A549 (cell line): Measurements from ENCODE around the gene PPP1R2. TPM values are rescaled to one million over a fixed set of nuclear protein-coding genes. Genes with fewer than 3 reads are reported as not detected.

Source experiments
- ATAC-seq, 2 experiments: fragments of 200-7000 bp in 1 of 2; fragments of >200 bp in 1 of 2; cut with Nextera tagmentation in 1 of 2; cut with Tn5 transposase in 1 of 2; 3 replicates each; pipeline versions ENCODE4 v1.8.0 to v1.9.1; 2018 to 2020; ENCODE audit warnings: mild to moderate bottlenecking in 1 of 2, moderate library complexity in 1 of 2
- CTCF ChIA-PET: fragments of 300-600 bp; sonication (Branson Sonifier 250); formaldehyde crosslinking; extraction: SDS; loops from one replicate; lab custom pipeline; 2021; ENCODE audit warnings: antibody characterized with exemption, inconsistent platforms; lab: Yijun Ruan, JAX
- POLR2A ChIA-PET: fragments of 350-600 bp; formaldehyde crosslinking; extraction: SDS; loops from one replicate; lab custom pipeline; 2021; ENCODE audit warnings: antibody characterized with exemption, inconsistent platforms; lab: Yijun Ruan, JAX
- DNase-seq, 2 experiments: peaks; one replicate each; pipeline versions ENCODE4 v3.0.0 to v3.0.0-alpha.2; 2011 to 2016; ENCODE audit warnings: low read depth in 1 of 2, low spot score in 1 of 2
- FAIRE-seq: peaks from 2 replicates; lab custom pipeline; 2011; peaks lifted over from hg19 to GRCh38; lab: Jason Lieb, UNC
- H3K27ac ChIP-seq, 2 experiments: fragments of >200 bp; sonication (Bioruptor Twin); formaldehyde crosslinking; 3 replicates each; pipeline ENCODE4 v1.5.1; 2016 to 2017
- H3K4me1 ChIP-seq: fragments of >200 bp; sonication (Bioruptor Twin); formaldehyde crosslinking; 3 replicates; pipeline ENCODE4 v1.6.1; 2016
- H3K4me2 ChIP-seq: fragments of >200 bp; sonication (Bioruptor Twin); formaldehyde crosslinking; 3 replicates; pipeline ENCODE4 v1.6.1; 2016
- H3K4me3 ChIP-seq: fragments of >200 bp; sonication (Bioruptor Twin); formaldehyde crosslinking; 3 replicates; pipeline ENCODE4 v1.5.1; 2016
- H3K9me3 ChIP-seq: fragments of >200 bp; sonication (Bioruptor Twin); formaldehyde crosslinking; 3 replicates; pipeline ENCODE4 v1.6.1; 2016
- BHLHE40 ChIP-seq: IDR thresholded peaks from 2 replicates; pipeline ENCODE4 v1.6.1; 2012; ENCODE audit warnings: low read depth, low read length, inconsistent platforms
- CTCF ChIP-seq: fragments of >200 bp; sonication (Bioruptor Twin); formaldehyde crosslinking; IDR thresholded peaks from 3 replicates; pipeline ENCODE4 v1.5.1; 2016
- E2F6 ChIP-seq: IDR thresholded peaks from 2 replicates; pipeline ENCODE4 v1.6.1; 2012; ENCODE audit warnings: low read depth, borderline replicate concordance
- EHMT2 ChIP-seq: fragments of 200-600 bp; sonication (generic); IDR thresholded peaks from 2 replicates; pipeline ENCODE4 v1.6.1; 2016; ENCODE audit warnings: antibody characterized with exemption, low read depth, mild to moderate bottlenecking, moderate library complexity
- ELK1 ChIP-seq: fragments of 150-350 bp; IDR thresholded peaks from 2 replicates; pipeline ENCODE4 v1.6.1; 2014; ENCODE audit warnings: low read depth, mild to moderate bottlenecking, low read length
- EP300 ChIP-seq, 2 experiments: fragments of >200 bp; sonication (Bioruptor Twin); formaldehyde crosslinking; IDR thresholded peaks; 2 replicates in 1 of 2; 3 replicates in 1 of 2; pipeline ENCODE4 v1.6.1; 2016 to 2017
- FOXS1 ChIP-seq: fragments of 250-450 bp; sonication (Bioruptor Pico); IDR thresholded peaks from 2 replicates; pipeline ENCODE4 v1.5.0; 2020; ENCODE audit warnings: mild to moderate bottlenecking, moderate library complexity
- HES2 ChIP-seq: fragments of >200 bp; sonication (Bioruptor Twin); formaldehyde crosslinking; IDR thresholded peaks from 2 replicates; pipeline ENCODE4 v1.6.1; 2016
- HEYL ChIP-seq: fragments of 250-450 bp; sonication (Bioruptor Pico); IDR thresholded peaks from 2 replicates; pipeline ENCODE4 v1.8.0; 2021; ENCODE audit warnings: mild to moderate bottlenecking, moderate library complexity
- JUNB ChIP-seq: fragments of >200 bp; sonication (Bioruptor Twin); formaldehyde crosslinking; IDR thresholded peaks from 2 replicates; pipeline ENCODE4 v1.6.1; 2016
- MAZ ChIP-seq: fragments of 150-350 bp; IDR thresholded peaks from 2 replicates; pipeline ENCODE4 v1.6.1; 2014; ENCODE audit warnings: antibody characterized with exemption, low read depth, low read length, borderline replicate concordance
- MYC ChIP-seq: IDR thresholded peaks from 2 replicates; pipeline ENCODE4 v1.6.1; 2012; ENCODE audit warnings: mild to moderate bottlenecking, inconsistent platforms, low read length, improper control_type of control experiment, borderline replicate concordance
- NR3C1 ChIP-seq: fragments of >200 bp; sonication (Bioruptor Twin); formaldehyde crosslinking; IDR thresholded peaks from 3 replicates; pipeline ENCODE4 v1.6.1; 2017
- PBX3 ChIP-seq: IDR thresholded peaks from 2 replicates; pipeline ENCODE4 v1.6.1; 2012
- POLR2A ChIP-seq: IDR thresholded peaks from 2 replicates; pipeline ENCODE4 v1.6.1; 2012; ENCODE audit warnings: mild to moderate bottlenecking, low read length
- RAD21 ChIP-seq, 2 experiments: fragments of >200 bp in 1 of 2; sonication (Bioruptor Twin) in 1 of 2; formaldehyde crosslinking in 1 of 2; IDR thresholded peaks in 1 of 2; conservative IDR thresholded peaks in 1 of 2; 2 replicates in 1 of 2; 3 replicates in 1 of 2; pipeline ENCODE4 v1.6.1; 2012 to 2018; ENCODE audit warnings: inconsistent platforms in 1 of 2
- RARB ChIP-seq: fragments of 250-450 bp; sonication (Bioruptor Pico); IDR thresholded peaks from 2 replicates; pipeline ENCODE4 v1.8.0; 2021; ENCODE audit warnings: mild to moderate bottlenecking, moderate library complexity
- RCOR1 ChIP-seq: fragments of 150-350 bp; IDR thresholded peaks from 2 replicates; pipeline ENCODE4 v1.6.1; 2014; ENCODE audit warnings: antibody characterized with exemption, low read length, low read depth
- REST ChIP-seq: fragments of 200-600 bp; sonication (generic); IDR thresholded peaks from 2 replicates; pipeline ENCODE4 v1.6.1; 2016; ENCODE audit warnings: antibody characterized with exemption, mild to moderate bottlenecking, moderate library complexity
- SREBF2 ChIP-seq: fragments of 450-650 bp; IDR thresholded peaks from 2 replicates; pipeline ENCODE4 v1.6.1; 2014; ENCODE audit warnings: mild to moderate bottlenecking, moderate library complexity
- TP53 ChIP-seq: fragments of 250-450 bp; sonication (Bioruptor Pico); IDR thresholded peaks from 2 replicates; pipeline ENCODE4 v1.5.0; 2021; ENCODE audit warnings: mild to moderate bottlenecking, moderate library complexity
- USF2 ChIP-seq: fragments of 450-650 bp; IDR thresholded peaks from 2 replicates; pipeline ENCODE4 v1.6.1; 2014; ENCODE audit warnings: antibody characterized with exemption
- WGBS: methylation state at CpG from one replicate; pipeline ENCODE4 v1.1.6; 2017; ENCODE audit errors: missing lambda C conversion rate; 5-methylcytosine and 5-hydroxymethylcytosine counted together
- polyA plus RNA-seq, 4 experiments: library from polyadenylated mRNA; depleted of rRNA in 3 of 4; stranded (reverse); fragments of >200 nt; fragmentation: RNase III in 1 of 4; extraction: RNeasy Plus Mini Kit Qiagen cat#74134 plus additional on column Dnase treatment in 1 of 4; gene quantifications; 2 replicates in 3 of 4; 3 replicates in 1 of 4; pipeline ENCODE4 v1.2.3, GENCODE V29; 2011 to 2017
- TF ChIP-seq, protein P1 (sequence below): IDR thresholded peaks from 2 replicates; pipeline ENCODE4 v1.6.1; 2012

PPP1R2 gene
- polyA plus RNA-seq, 2 of the 4 experiments (the other 2 are of a cell fraction) = 13.4 to 47.3 TPM

DNA sequence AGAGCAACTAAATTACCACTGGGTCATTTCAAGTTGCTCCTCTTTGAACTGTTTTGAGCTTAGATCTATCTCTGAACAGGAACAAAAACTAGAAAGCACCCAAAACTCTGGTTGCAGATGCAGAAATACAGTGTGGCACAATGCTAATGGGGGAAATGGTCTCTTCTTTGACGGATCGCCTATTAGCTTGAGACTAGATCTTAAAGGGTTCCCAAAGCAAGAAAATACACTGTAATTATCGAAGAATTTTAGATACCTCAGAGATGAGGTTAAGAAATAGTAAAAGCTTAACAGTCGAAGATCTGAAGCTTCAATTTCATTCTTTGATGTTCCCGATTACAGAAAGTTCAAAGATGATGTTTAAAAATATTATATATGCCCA is 818 bp downstream of the PPP1R2 start:
- Histone ChIP-seq H3K27ac (peak overlapping the region; percentile 86 to 91), H3K4me2 (peak overlapping the region; percentile 74), H3K4me3 (peak overlapping the region; percentile 93), H3K4me1 (peaks cover 29% of the 10 kb centered on the region; the same call in 2 of the 3 replicates), H3K9me3 (no peaks in the 10 kb centered on the region)
- no peak for ATAC-seq
- no peak for FAIRE-seq
- DNase-seq = no peak
- ChIA-PET CTCF (interaction anchor here (0.8 to 2.5 kb wide), 3 partner anchors 11 to 271 kb away, joined by 3 to 11 read pairs (median 3); partner anchors contain the start of gene XXYLT1), POLR2A (interaction anchor here (1.6 to 2.0 kb wide), 2 partner anchors 99 to 272 kb away, joined by 9 to 18 read pairs; partner anchors contain the start of genes ACAP2 and XXYLT1)
- no peak for TF ChIP-seq REST
- no peak for TF ChIP-seq JUNB
- no peak for TF ChIP-seq RAD21 (conservative IDR thresholded peaks at IDR 0.05 in 1 of 2, IDR thresholded peaks at IDR 0.05 in 1 of 2)
- no peak for TF ChIP-seq EP300 (IDR thresholded peaks at IDR 0.05)
- no peak for TF ChIP-seq E2F6
- no peak for TF ChIP-seq POLR2A
- no peak for TF ChIP-seq ELK1
- under 1% methylated on average over 5 of the region's 5 CpGs for WGBS

GRCh38 chr3:195540511-195540910 is 2.6 kb downstream of the PPP1R2 start:
- Histone ChIP-seq H3K4me1 (peaks cover 18% of the 10 kb centered on the region; the same call in 1 of the 3 replicates), H3K27ac (no peak overlapping the region), H3K4me2 (no peak overlapping the region; the same call in 2 of the 3 replicates), H3K4me3 (no peak overlapping the region), H3K9me3 (no peaks in the 10 kb centered on the region)
- WGBS = 60% methylated on average over 6 of the region's 6 CpGs
- FAIRE-seq = no peak
- ChIA-PET POLR2A (interaction anchor here (0.7 kb wide), 1 partner anchor 853 kb away, joined by 11 read pairs; no protein-coding TSS in a partner anchor), CTCF (interaction anchor here (0.7 kb wide), 1 partner anchor 17 kb away, joined by 3 read pairs; no protein-coding TSS in a partner anchor)
- DNase-seq = no peak
- ATAC-seq = no peak
- TF ChIP-seq SREBF2 = no peak
- TF ChIP-seq HEYL (CRISPR knock-in tag) = no peak
- TF ChIP-seq HES2 = no peak
- no peak for TF ChIP-seq EHMT2
- TF ChIP-seq NR3C1 = no peak
- TF ChIP-seq MYC = no peak
- TF ChIP-seq, protein P1, sequence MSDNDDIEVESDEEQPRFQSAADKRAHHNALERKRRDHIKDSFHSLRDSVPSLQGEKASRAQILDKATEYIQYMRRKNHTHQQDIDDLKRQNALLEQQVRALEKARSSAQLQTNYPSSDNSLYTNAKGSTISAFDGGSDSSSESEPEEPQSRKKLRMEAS = no peak
- TF ChIP-seq TP53 (CRISPR knock-in tag) = no peak
- TF ChIP-seq USF2 = no peak
- no peak for TF ChIP-seq PBX3
- no peak for TF ChIP-seq MAZ
- TF ChIP-seq CTCF = no peak
- no peak for TF ChIP-seq FOXS1 (CRISPR knock-in tag)
- no peak for TF ChIP-seq REST
- no peak for TF ChIP-seq RARB (CRISPR knock-in tag)
- TF ChIP-seq RCOR1 = no peak
- TF ChIP-seq BHLHE40 = no peak
